Measurements from ENCODE around the gene USP6NL. TPM values are rescaled to one million over a fixed set of nuclear protein-coding genes. Genes with fewer than 3 reads are reported as not detected.

Gene USP6NL
- total RNA-seq, 1 donor from 2014 or later = 7.9 TPM

GRCh38 chr10:11647676-11648075 is 36.2 kb upstream of the USP6NL start:
- Histone ChIP-seq H3K27me3 (ENCODE audit: low read depth) (peaks cover 7% of the 10 kb centered on the region), H3K4me3 (no peak overlapping the region), H3K9me3 (replicated peaks) (no peaks in the 10 kb centered on the region), H3K36me3 (no peaks in the 10 kb centered on the region), H3K27ac (replicated peaks) (no peak overlapping the region), H3K4me1 (no peaks in the 10 kb centered on the region)
- TF ChIP-seq CTCF (IDR thresholded peaks at IDR 0.05; ENCODE audit: borderline replicate concordance) = no peak
- intact Hi-C loops (cut with micrococcal nuclease) = no loop called here
- no peak for DNase-seq

GRCh38 chr10:11646450-11646849 is 35.0 kb upstream of the USP6NL start:
- intact Hi-C loops (cut with micrococcal nuclease) = no loop called here
- no peak overlapping the region for H3K27ac ChIP-seq (replicated peaks)
- H3K4me1 ChIP-seq = no peaks in the 10 kb centered on the region
- H3K36me3 ChIP-seq = no peaks in the 10 kb centered on the region
- no peak overlapping the region for H3K4me3 ChIP-seq
- no peak for DNase-seq
- peaks cover 6% of the 10 kb centered on the region for H3K27me3 ChIP-seq (ENCODE audit: low read depth)
- TF ChIP-seq CTCF (IDR thresholded peaks at IDR 0.05; ENCODE audit: borderline replicate concordance) = no peak
- no peaks in the 10 kb centered on the region for H3K9me3 ChIP-seq (replicated peaks)

GRCh38 chr10:11643039-11643438 is 31.6 kb upstream of the USP6NL start:
- intact Hi-C loops (cut with micrococcal nuclease) = no loop called here
- H3K27me3 ChIP-seq (ENCODE audit: low read depth) = peaks cover 6% of the 10 kb centered on the region
- H3K9me3 ChIP-seq (replicated peaks) = no peaks in the 10 kb centered on the region
- no peaks in the 10 kb centered on the region for H3K36me3 ChIP-seq
- H3K27ac ChIP-seq (replicated peaks) = no peak overlapping the region
- TF ChIP-seq CTCF (IDR thresholded peaks at IDR 0.05; ENCODE audit: borderline replicate concordance) = no peak
- H3K4me1 ChIP-seq = no peaks in the 10 kb centered on the region
- H3K4me3 ChIP-seq = no peak overlapping the region
- no peak for DNase-seq

- no peak overlapping the region for H3K27ac ChIP-seq (replicated peaks)
- no peaks in the 10 kb centered on the region for H3K4me1 ChIP-seq
- H3K27me3 ChIP-seq (ENCODE audit: low read depth) = peaks cover 6% of the 10 kb centered on the region
Observed at GRCh38 chr10:11642566-11642965, 31.1 kb upstream of the USP6NL start.

GRCh38 chr10:11639849-11640764 is 28.7 kb upstream of the USP6NL start:
- H3K27me3 ChIP-seq (ENCODE audit: low read depth) = peaks cover 6% of the 10 kb centered on the region
- no peak overlapping the region for H3K27ac ChIP-seq (replicated peaks)
- intact Hi-C loops (cut with micrococcal nuclease) = no loop called here
- DNase-seq = no peak
- no peaks in the 10 kb centered on the region for H3K4me1 ChIP-seq
- no peaks in the 10 kb centered on the region for H3K36me3 ChIP-seq
- H3K4me3 ChIP-seq = no peak overlapping the region
- no peak for TF ChIP-seq CTCF (IDR thresholded peaks at IDR 0.05; ENCODE audit: borderline replicate concordance)
- no peaks in the 10 kb centered on the region for H3K9me3 ChIP-seq (replicated peaks)

More at GRCh38 chr10:11642566-11642965, 31.1 kb upstream of the USP6NL start:
- TF ChIP-seq CTCF (IDR thresholded peaks at IDR 0.05; ENCODE audit: borderline replicate concordance) = no peak
- DNase-seq = no peak
- no peaks in the 10 kb centered on the region for H3K36me3 ChIP-seq
- intact Hi-C loops (cut with micrococcal nuclease) = no loop called here
- H3K4me3 ChIP-seq = no peak overlapping the region
- H3K9me3 ChIP-seq (replicated peaks) = no peaks in the 10 kb centered on the region
